ENCODE data around the gene ZMYM2. TPM values are rescaled to one million over a fixed set of nuclear protein-coding genes. Genes with fewer than 3 reads are reported as not detected.

ZMYM2 gene
- total and polyA plus RNA-seq, 2 experiments from 2014 or later = 87.9 to 159 TPM

DNA sequence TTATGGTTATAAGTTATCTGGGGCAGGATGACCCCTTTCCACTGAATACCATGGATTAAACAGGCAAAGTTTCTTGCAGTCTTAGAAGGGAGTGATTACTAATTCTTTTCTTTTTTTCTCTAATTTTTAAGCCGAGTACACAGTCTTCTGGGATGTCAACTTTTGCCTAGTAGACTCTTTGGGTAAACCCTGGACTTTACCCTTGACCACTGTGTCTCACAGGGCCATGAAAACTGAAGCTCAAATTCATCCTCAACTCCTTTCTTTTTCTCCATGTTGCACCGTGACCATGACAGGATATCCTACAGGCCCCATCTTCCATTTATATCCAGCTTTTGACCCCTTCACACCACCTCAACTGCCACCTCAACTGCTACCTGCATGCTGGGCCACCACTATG, 150.5 kb downstream of the ZMYM2 start:
- H3K27ac Mint-ChIP-seq = no peak overlapping the region
- Histone ChIP-seq H3K27me3 (ENCODE audit: insufficient read depth) (no peaks in the 10 kb centered on the region), H3K4me2 (no peak overlapping the region), H3K36me3 (ENCODE audit: insufficient read depth) (no peaks in the 10 kb centered on the region), H4K20me1 (replicated peaks; ENCODE audit: insufficient read depth) (no peaks in the 10 kb centered on the region), H3K4me3 (no peak overlapping the region), H3K4me1 (ENCODE audit: insufficient read depth) (peaks cover 16% of the 10 kb centered on the region), H3F3A (replicated peaks; ENCODE audit: low read depth) (no peaks in the 10 kb centered on the region), H2AFZ (no peak overlapping the region), H3K27ac (ENCODE audit: low read depth) (no peak overlapping the region), H3K79me2 (replicated peaks; ENCODE audit: insufficient read depth) (no peaks in the 10 kb centered on the region), H3K9me2 (ENCODE audit: insufficient read depth) (no peaks in the 10 kb centered on the region)
- H3K36me3 Mint-ChIP-seq (ENCODE audit: low read depth) = no peaks in the 10 kb centered on the region; the same call in 2 of the 3 replicates
- no peak for ATAC-seq
- no peak for DNase-seq (ENCODE audit: low spot score)
- TF ChIP-seq NANOG (IDR thresholded peaks at IDR 0.05; ENCODE audit: borderline replicate concordance) (no peak), ETS1 (IDR thresholded peaks at IDR 0.05) (no peak), EZH2 (IDR thresholded peaks at IDR 0.05; ENCODE audit: low read depth, unreplicated experiment) (no peak), ZNF462 (CRISPR knock-in tag; IDR thresholded peaks at IDR 0.05) (no peak), POLR2AphosphoS5 (IDR thresholded peaks at IDR 0.05; ENCODE audit: low read depth) (no peak), ZNF114 (CRISPR knock-in tag; IDR thresholded peaks at IDR 0.05) (no peak), JUNB (IDR thresholded peaks at IDR 0.05; ENCODE audit: unreplicated experiment) (no peak), CREB1 (CRISPR knock-in tag; IDR thresholded peaks at IDR 0.05; ENCODE audit: low read depth) (no peak)
- TF ChIP-seq, protein P1, sequence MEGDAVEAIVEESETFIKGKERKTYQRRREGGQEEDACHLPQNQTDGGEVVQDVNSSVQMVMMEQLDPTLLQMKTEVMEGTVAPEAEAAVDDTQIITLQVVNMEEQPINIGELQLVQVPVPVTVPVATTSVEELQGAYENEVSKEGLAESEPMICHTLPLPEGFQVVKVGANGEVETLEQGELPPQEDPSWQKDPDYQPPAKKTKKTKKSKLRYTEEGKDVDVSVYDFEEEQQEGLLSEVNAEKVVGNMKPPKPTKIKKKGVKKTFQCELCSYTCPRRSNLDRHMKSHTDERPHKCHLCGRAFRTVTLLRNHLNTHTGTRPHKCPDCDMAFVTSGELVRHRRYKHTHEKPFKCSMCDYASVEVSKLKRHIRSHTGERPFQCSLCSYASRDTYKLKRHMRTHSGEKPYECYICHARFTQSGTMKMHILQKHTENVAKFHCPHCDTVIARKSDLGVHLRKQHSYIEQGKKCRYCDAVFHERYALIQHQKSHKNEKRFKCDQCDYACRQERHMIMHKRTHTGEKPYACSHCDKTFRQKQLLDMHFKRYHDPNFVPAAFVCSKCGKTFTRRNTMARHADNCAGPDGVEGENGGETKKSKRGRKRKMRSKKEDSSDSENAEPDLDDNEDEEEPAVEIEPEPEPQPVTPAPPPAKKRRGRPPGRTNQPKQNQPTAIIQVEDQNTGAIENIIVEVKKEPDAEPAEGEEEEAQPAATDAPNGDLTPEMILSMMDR (conservative IDR thresholded peaks at IDR 0.05; ENCODE audit: low read depth in 2 of 2) = no peak
- H3K4me1 Mint-ChIP-seq = peaks cover 16% of the 10 kb centered on the region
- H3K27me3 Mint-ChIP-seq (ENCODE audit: insufficient read depth, low read depth, poor library complexity) = peaks cover 9% of the 10 kb centered on the region
- H3K9me3 Mint-ChIP-seq = no peaks in the 10 kb centered on the region
- no peak overlapping the region for H3K4me3 Mint-ChIP-seq

All from GM23338 (cell line).